Fibroblast of skin of abdomen (primary cell): Measurements from ENCODE around the gene CYP2W1. TPM values are rescaled to one million over a fixed set of nuclear protein-coding genes. Genes with fewer than 3 reads are reported as not detected.
"Not testable (repeated sequence)": the region's sequence is repeated elsewhere in the genome, so short reads cannot be mapped to it uniquely, and the experiment has no call there.

ENCODE experiments used
- DNase-seq: peaks from one replicate; pipeline ENCODE4 v3.0.0-alpha.2; 2013
- polyA plus RNA-seq, 2 experiments: library from polyadenylated mRNA; unstranded; fragments of 120-200 nt; gene quantifications; one replicate each; pipeline ENCODE4 v1.2.1, GENCODE V29; 2013; ENCODE audit not compliant: insufficient read length in 2 of 2

Gene CYP2W1, protein sequence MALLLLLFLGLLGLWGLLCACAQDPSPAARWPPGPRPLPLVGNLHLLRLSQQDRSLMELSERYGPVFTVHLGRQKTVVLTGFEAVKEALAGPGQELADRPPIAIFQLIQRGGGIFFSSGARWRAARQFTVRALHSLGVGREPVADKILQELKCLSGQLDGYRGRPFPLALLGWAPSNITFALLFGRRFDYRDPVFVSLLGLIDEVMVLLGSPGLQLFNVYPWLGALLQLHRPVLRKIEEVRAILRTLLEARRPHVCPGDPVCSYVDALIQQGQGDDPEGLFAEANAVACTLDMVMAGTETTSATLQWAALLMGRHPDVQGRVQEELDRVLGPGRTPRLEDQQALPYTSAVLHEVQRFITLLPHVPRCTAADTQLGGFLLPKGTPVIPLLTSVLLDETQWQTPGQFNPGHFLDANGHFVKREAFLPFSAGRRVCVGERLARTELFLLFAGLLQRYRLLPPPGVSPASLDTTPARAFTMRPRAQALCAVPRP
- 0.14 TPM for polyA plus RNA-seq (2013, experiment 1 of 2; ENCODE audit: insufficient read length)
- polyA plus RNA-seq (2013, experiment 2 of 2; ENCODE audit: insufficient read length) = 0.22 TPM

- DNase-seq = no peak
These were observed at the start of gene CYP2W1 for GRCh38 chr7:983004-983615. CYP2W1 (plus strand) TSS chr7:983181; CDS start chr7:983212, 31 bp downstream.

DNA sequence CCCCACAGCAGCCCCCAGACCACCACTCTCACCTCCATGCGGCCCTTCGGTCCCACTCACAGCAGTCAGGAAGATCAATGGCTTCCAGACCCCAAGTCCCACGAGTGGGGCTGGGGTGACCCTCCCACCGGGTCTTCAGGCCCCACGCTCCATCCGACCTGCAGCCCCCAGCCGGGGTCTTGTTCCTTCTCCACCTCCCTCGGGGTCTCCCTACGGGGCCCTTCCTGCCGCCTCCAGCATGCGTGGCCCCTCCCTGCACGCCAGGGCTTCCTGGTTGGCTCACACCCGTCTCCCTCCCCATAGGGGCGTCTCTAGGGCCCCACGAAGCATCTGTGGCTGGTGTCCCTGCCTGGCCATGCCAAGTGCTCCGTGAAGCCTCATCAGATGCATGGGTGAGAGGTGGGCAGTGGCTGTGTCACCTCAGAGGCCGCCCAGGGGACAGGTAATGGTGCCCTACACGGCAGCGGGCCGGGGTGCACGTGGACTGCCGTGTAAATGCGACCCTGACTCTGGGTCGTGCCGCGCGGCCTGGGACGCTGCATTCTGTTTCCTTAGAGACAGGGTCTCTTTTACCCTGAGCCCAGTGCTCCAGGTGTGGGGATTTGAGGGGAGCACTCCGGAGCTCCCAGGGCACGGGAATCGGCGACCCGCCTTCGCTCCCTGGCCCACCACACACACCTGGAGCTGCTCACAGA lies 48.4 kb upstream of the CYP2W1 start:
- DNase-seq = no peak

DNA sequence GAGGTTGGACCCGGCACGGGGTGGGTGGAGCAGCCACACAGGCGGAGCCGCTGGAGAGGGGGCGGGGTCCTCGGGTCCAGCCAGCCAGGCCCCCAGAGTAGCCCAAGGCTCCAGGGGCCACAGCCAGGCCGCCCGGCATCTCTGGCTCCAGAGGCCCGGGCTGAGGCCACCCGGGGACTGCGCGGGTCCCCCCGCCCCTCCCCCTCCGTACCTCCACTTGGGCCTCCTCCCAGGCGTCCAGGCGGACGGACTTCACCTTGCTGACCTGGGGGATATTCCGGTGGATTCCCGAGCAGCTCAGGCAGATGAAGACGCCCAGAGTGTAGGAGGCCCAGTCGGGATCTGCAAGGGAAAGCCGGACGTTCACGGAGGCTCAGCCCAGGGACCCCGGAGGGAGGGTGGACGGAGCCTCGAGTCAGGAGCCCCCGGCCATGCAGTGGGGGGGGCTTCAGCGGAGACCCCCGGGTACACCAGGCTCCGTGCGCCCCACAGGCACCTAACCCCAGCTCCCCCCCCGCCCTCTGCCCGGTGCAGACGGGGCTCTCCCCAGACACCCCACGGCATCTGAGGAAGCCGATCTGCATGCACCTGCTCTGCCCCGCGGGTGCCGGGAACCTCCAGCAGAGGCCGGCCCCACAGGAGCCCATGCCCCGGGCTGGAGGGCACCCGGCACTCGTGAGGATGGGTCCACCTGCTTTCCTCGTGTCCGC lies 47.7 kb upstream of the CYP2W1 start:
- no peak for DNase-seq

DNA sequence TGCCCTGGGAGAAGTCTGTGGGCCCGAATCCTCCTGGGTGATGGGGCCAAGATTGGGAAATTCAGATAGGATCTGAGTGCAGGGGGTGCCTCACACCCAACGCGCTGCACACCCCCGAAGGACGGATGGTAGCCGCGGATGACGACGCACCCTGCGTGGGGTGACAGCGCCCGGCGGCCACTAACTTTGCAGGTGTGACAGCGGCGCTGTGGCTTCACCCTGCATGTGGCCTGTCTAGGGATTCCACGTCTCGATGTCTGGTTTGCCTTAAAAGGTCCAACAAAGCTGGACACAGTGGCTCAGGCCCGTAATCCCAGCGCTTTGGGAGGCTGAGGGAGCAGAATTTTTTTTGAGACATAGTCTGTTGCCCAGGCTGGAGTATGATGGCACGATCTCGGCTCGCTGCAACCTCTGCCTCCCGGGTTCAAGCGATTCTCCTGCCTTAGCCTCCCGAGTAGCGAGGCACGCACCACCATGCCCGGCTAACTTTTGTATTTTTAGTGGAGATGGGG lies 47.1 kb upstream of the CYP2W1 start:
- no peak for DNase-seq

- DNase-seq = no peak
These were observed 46.5 kb upstream of the CYP2W1 start for GRCh38 chr7:936386-937054.

- no peak for DNase-seq
These were observed 45.0 kb upstream of the CYP2W1 start for GRCh38 chr7:937856-938484.

DNA sequence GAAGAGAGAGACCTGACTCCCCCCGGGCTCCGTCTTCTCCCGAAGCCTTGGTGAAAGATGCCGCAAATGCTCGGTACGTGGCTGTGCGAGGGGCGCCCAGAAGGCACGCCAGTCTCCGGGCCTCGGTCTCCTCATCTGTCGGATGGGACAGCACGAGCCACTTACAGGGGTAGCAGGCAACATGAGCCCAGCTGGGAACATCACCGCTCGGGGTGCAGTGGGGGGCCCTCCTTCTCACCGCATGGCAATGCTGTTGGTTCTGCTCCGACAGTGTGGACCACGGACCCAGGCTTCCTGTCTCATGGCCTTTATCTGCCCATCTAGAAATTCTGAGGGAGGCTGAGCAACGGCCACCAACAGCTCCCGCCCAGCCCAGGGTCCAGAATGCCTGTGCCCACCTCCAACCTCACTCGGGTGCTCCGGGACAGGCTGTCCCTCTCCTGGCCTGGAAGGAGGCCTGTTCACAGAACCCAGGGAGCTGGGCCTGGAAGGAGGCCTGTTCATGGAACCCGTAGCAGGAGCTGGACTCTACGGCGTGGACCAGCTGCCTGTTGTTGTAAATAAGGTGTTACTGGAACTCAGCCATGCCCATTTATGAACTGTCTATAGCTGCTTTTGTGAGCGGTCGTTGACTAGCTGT lies 44.3 kb upstream of the CYP2W1 start:
- no peak for DNase-seq

GRCh38 chr7:939843-940242 lies 43.1 kb upstream of the CYP2W1 start:
- DNase-seq = no peak

GRCh38 chr7:940599-941408 lies 42.2 kb upstream of the CYP2W1 start:
- DNase-seq = no peak

DNA sequence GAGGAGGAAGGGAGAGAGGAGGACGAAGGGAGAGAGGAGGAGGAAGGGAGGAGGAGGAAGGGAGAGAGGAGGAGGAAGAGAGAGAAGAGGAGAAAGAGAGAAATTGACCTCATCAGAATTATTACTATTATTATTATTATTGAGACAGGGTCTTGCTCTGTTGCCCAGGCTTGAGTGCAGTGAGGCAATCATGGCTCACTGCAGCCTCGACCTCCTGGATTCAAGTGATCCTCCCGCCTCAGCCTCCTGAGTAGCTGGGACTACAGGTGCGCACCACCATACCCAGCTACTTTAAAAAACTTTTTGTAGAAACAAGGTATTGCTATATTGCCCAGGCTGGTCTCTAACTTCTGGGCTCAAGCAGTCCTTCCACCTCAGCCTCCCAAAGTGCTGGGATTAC lies 39.2 kb upstream of the CYP2W1 start:
- DNase-seq = not testable (repeated sequence)

DNA sequence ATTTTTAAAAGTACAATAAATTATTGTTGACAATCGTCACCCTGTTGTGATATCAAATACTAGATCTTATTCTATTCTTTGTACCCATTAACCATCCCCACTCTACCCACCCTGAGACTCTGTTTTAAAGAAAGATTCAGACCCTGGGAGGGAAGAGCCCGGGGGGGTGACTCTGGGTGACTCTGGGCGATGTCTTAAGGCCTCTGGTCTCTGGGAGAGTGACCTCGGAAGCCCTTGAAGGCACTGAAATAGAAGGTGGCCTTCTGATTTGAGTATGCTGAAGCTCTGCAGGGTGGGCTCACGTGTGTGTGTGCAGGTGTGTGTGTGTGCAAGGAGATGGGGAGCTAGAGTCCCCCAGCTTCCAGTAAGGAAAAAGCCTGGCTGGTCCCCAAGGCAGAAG lies 38.2 kb upstream of the CYP2W1 start:
- DNase-seq = no peak

DNA sequence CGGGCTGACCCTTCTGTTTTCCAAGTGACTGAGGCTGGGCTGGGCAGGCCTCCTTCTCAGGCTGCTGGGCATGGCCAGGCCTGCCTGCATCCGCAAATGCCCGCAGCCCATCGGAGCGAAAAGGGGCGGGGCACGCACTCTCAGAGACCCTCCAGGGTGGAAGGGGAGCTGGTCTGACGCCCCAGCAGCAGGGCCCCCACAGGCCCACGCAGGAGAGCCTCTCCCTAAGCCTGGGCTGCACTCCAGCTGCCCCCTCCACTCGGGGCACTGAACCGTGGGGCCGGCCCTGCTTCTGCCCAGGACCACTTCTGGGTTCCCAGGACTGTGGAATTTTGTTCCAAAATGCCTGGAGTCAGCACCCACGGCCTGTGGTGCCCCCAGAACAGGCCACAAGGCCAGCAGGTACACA lies 37.8 kb upstream of the CYP2W1 start:
- no peak for DNase-seq

- no peak for DNase-seq
These were observed 37.3 kb upstream of the CYP2W1 start for GRCh38 chr7:945556-946255.

- no peak for DNase-seq
These were observed 36.6 kb upstream of the CYP2W1 start for GRCh38 chr7:946256-946996.

DNA sequence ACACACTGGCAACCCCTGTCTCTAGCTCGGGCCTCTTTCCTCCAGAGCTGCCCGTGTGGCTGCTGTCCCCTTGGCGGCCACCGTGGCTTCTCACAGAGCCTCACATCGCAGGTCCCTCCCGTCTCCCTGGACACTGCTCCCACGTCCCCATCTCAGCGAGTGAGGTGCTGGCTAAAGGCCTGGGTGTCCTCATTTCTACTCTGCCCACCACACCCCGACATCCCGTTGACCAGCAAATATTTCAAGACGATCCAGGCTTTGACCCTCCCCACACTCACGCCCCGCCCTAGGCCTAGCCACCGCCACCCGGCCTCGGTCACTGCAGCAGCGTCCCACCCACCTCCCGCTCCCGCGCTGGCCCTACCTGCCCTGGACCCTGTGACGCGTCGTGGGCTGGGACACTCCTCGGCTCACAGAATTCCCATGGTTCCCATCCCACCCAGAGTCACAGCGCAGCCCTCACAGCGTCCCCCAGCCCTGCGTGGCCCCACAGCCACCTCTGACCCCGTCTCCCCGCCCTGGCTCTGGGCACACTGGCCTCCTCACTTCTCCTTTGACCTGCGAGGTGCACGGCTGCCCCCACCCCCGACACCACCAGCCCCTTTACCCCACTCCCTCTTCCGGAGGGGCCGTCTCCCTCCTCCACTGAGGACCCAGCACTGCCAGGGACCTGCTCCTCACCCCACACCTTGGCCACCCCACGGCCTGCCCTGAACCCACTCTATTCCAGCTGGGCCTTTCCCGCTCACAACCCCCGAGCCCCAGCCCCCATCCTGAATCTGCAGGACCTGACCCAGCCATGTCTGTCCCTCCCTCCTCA lies 35.4 kb upstream of the CYP2W1 start:
- no peak for DNase-seq

DNA sequence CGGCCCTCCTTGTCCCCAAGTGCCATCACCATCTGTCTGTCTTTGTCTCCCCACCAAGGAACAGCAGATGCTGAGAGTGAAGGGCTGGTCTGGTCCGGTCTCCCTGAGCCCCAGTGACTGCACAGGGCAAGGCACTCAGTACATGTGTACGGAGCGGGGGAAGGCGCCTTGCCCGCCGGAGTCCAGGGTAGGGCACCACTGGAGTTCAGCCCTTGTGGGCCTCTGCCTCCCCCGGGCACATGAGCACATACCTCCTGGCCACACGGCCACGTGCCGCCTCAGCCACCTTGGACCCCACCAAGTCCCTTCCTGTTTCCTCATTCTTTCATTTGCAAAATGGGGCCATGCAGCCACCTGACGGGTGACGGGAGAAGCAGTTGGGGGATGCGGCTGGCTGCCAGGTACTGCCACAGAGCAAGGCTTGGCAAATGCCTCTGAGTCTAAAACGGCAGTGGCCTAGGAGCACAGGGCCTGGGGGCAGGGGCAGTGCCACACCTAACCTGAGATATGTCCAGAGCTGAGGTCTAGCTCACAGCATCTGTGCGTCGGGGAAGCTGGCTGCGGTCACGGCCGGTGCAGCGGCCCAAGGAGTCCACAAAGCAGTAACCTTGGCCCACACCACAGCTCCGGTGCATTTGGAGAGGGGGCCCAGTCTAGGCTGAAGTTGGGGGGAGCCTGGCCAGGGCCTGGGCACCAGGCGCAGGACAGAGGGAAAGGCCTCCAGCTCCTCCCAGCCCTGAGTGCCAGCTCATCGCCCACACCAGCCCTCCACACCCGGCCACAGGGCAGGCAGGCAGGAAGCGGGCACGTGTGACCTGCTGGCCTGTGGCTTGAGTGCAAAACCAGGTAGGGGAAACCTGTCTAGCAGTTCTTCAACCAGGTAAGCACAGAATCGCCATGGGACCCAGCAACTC lies 33.7 kb upstream of the CYP2W1 start:
- no peak for DNase-seq
